ENCODE results near the gene ANXA7. TPM values are rescaled to one million over a fixed set of nuclear protein-coding genes. Genes with fewer than 3 reads are reported as not detected.
"Not testable (repeated sequence)": the region's sequence is repeated elsewhere in the genome, so short reads cannot be mapped to it uniquely, and the experiment has no call there.

ANXA7 gene
- total RNA-seq, 1 donor from 2014 or later, result 99.4 TPM

GRCh38 chr10:73413108-73413527 lies 740 bp downstream of the ANXA7 start:
- ATAC-seq (ENCODE audit: poor library complexity) (peak; percentile 32), DNase-seq (no peak)
- intact Hi-C loops (cut with DNase I), result no loop called here

GRCh38 chr10:73410897-73411296 lies 3.0 kb downstream of the ANXA7 start:
- ATAC-seq (ENCODE audit: poor library complexity), result no peak
- no peak for DNase-seq
- intact Hi-C loops (cut with DNase I), result no loop called here

- DNase-seq, result no peak
- ATAC-seq (ENCODE audit: poor library complexity), result no peak
- intact Hi-C loops (cut with DNase I), result no loop called here
Measured at GRCh38 chr10:73408978-73409521, 4.8 kb downstream of the ANXA7 start.

GRCh38 chr10:73408061-73408460 lies 5.8 kb downstream of the ANXA7 start:
- DNase-seq (no peak), ATAC-seq (ENCODE audit: poor library complexity) (no peak)
- intact Hi-C loops (cut with DNase I), result no loop called here

GRCh38 chr10:73407495-73407894 lies 6.4 kb downstream of the ANXA7 start:
- DNase-seq (no peak), ATAC-seq (ENCODE audit: poor library complexity) (no peak)
- intact Hi-C loops (cut with DNase I), result no loop called here

GRCh38 chr10:73406846-73407245 lies 7.0 kb downstream of the ANXA7 start:
- ATAC-seq (ENCODE audit: poor library complexity), result no peak
- intact Hi-C loops (cut with DNase I), result no loop called here
- DNase-seq, result no peak

GRCh38 chr10:73405556-73405955 lies 8.3 kb downstream of the ANXA7 start:
- DNase-seq (no peak), ATAC-seq (ENCODE audit: poor library complexity) (no peak)
- intact Hi-C loops (cut with DNase I), result no loop called here

- ATAC-seq (ENCODE audit: poor library complexity) (no peak), DNase-seq (no peak)
- intact Hi-C loops (cut with DNase I), result no loop called here
Measured at GRCh38 chr10:73404690-73405089, 9.2 kb downstream of the ANXA7 start.

GRCh38 chr10:73401636-73402035 lies 12.2 kb downstream of the ANXA7 start:
- ATAC-seq (ENCODE audit: poor library complexity) (no peak), DNase-seq (no peak)
- intact Hi-C loops (cut with DNase I), result no loop called here

- ATAC-seq (ENCODE audit: poor library complexity), result no peak
- DNase-seq, result no peak
- intact Hi-C loops (cut with DNase I), result no loop called here
Measured at GRCh38 chr10:73399063-73399462, 14.8 kb downstream of the ANXA7 start.

GRCh38 chr10:73398024-73398423 lies 15.8 kb downstream of the ANXA7 start:
- no peak for ATAC-seq (ENCODE audit: poor library complexity)
- DNase-seq, result no peak
- intact Hi-C loops (cut with DNase I), result no loop called here

- ATAC-seq (ENCODE audit: poor library complexity); DNase-seq; intact Hi-C loops (cut with DNase I): not testable (repeated sequence)
Measured at GRCh38 chr10:73394325-73394724, 19.5 kb downstream of the ANXA7 start.

- no peak for DNase-seq
- intact Hi-C loops (cut with DNase I), result no loop called here
- ATAC-seq (ENCODE audit: poor library complexity), result no peak
Measured at GRCh38 chr10:73388228-73388627, 25.6 kb downstream of the ANXA7 start.

GRCh38 chr10:73386583-73386982 lies 27.3 kb downstream of the ANXA7 start:
- ATAC-seq (ENCODE audit: poor library complexity), result no peak
- intact Hi-C loops (cut with DNase I), result no loop called here
- no peak for DNase-seq

GRCh38 chr10:73379064-73379748 lies 34.7 kb downstream of the ANXA7 start:
- intact Hi-C loops (cut with DNase I), result no loop called here
- no peak for DNase-seq
- no peak for ATAC-seq (ENCODE audit: poor library complexity)

- ATAC-seq (ENCODE audit: poor library complexity) (no peak), DNase-seq (no peak)
- intact Hi-C loops (cut with DNase I), result no loop called here
Measured at GRCh38 chr10:73376679-73377078, 37.2 kb downstream of the ANXA7 start.

GRCh38 chr10:73368238-73368637 lies 45.6 kb downstream of the ANXA7 start:
- no peak for DNase-seq
- no peak for ATAC-seq (ENCODE audit: poor library complexity)
- intact Hi-C loops (cut with DNase I), result no loop called here

GRCh38 chr10:73366381-73367298 lies 47.2 kb downstream of the ANXA7 start:
- DNase-seq, result no peak
- intact Hi-C loops (cut with DNase I), result no loop called here
- ATAC-seq (ENCODE audit: poor library complexity), result no peak

GRCh38 chr10:73364964-73365363 lies 48.9 kb downstream of the ANXA7 start:
- ATAC-seq (ENCODE audit: poor library complexity) (no peak), DNase-seq (no peak)
- intact Hi-C loops (cut with DNase I), result no loop called here

- no peak for ATAC-seq (ENCODE audit: poor library complexity)
- no peak for DNase-seq
- intact Hi-C loops (cut with DNase I), result no loop called here
Measured at GRCh38 chr10:73359492-73359891, 54.4 kb downstream of the ANXA7 start.

Measured in Right ventricle myocardium superior (tissue), 1 donor.